Mucosa of rectum (tissue), 2 donors: Measurements from ENCODE around the gene ACSM6.

Source experiments
- H3K27ac ChIP-seq, 2 donors: one replicate each; pipeline ENCODE4 v1.7.0; 2013; ENCODE audit warnings: inconsistent platforms in 2 of 2, low read depth in 2 of 2, low read length in 2 of 2
- H3K27me3 ChIP-seq, 2 donors: one replicate each; pipeline ENCODE4 v1.7.0; 2013; ENCODE audit warnings: low read length in 2 of 2; ENCODE audit not compliant: control insufficient read depth in 2 of 2, insufficient read depth in 2 of 2
- H3K36me3 ChIP-seq, 2 donors: one replicate each; pipeline ENCODE4 v1.7.0; 2013; ENCODE audit warnings: low read length in 2 of 2; ENCODE audit not compliant: control insufficient read depth in 2 of 2, insufficient read depth in 2 of 2
- H3K4me1 ChIP-seq, 2 donors: one replicate each; pipeline ENCODE4 v1.7.0; 2013; ENCODE audit warnings: low read length in 2 of 2, mild to moderate bottlenecking in 1 of 2; ENCODE audit not compliant: control insufficient read depth in 2 of 2, insufficient read depth in 2 of 2
- H3K4me3 ChIP-seq, 2 donors: one replicate each; pipeline ENCODE4 v1.7.0; 2013; ENCODE audit warnings: low read length in 2 of 2
- H3K9ac ChIP-seq, 2 donors: one replicate each; pipeline ENCODE4 v1.7.0; 2013; ENCODE audit warnings: low read length in 2 of 2, low read depth in 1 of 2, mild to moderate bottlenecking in 1 of 2
- H3K9me3 ChIP-seq, 2 donors: one replicate each; pipeline ENCODE4 v1.7.0; 2013; ENCODE audit warnings: low read length in 2 of 2; ENCODE audit not compliant: control insufficient read depth in 2 of 2
- donor health status: healthy.
- donor health status: Normal muscosa, but diverticular disease.

Gene ACSM6

DNA sequence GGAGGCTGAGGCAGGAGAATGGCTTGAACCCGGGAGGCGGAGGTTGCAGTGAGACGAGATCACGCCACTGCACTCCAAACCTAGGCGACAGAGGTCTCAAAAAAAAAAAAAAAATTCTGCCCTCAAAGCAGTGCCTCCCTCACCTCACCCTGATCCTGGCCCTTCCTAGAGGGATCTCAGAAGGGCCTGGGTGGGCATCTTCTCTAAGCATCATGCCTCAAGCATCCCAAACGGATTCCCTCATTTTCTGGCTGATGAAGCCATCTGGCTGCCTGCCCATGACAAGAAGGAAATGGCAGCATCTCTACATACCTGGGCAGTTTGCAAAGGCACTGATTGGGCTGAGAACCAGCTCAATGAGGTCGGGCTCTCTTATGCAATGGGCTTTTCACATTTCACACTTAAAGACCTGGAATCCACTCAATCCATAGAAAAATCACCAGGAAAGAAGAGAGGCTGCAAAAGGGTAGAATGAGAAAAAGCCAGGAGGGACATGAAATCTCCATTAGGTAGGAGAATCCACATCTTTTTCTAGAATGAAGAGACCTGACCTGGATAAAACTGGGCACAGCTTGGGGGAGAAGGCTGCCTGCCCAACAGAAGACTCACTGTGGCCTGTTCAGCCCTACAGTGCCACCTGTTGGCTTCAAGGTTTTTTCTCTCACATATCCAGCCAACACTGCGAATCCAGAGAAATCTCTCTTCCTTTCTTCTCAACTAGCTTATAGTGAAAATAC lies 48.7 kb downstream of the ACSM6 start:
- Histone ChIP-seq H3K27me3 (no peaks in the 10 kb centered on the region), H3K27ac (no peak overlapping the region), H3K4me1 (peaks cover 0 to 9% of the 10 kb centered on the region in 2 donors), H3K36me3 (peaks cover 65 to 69% of the 10 kb centered on the region in 2 donors), H3K9ac (no peak overlapping the region), H3K4me3 (no peak overlapping the region), H3K9me3 (no peaks in the 10 kb centered on the region)

DNA sequence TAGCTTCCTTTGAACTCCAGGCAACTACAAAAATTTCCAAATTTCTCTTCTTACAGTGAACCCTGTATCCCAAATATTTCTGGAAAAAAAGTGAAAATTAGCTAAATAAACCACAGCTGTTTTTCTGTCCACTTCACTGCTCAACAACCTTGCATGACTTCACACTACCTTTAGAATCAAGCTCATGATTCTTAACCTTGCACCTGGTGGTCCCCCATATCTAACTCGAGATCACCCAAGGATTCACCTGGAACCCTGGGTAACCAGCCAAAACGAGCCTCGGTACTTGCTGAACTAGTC lies 49.2 kb downstream of the ACSM6 start:
- Histone ChIP-seq H3K4me3 (no peak overlapping the region), H3K4me1 (peaks cover 0 to 8% of the 10 kb centered on the region in 2 donors), H3K9me3 (no peaks in the 10 kb centered on the region), H3K27ac (no peak overlapping the region), H3K27me3 (no peaks in the 10 kb centered on the region), H3K9ac (no peak overlapping the region), H3K36me3 (peaks cover 61 to 64% of the 10 kb centered on the region in 2 donors)

DNA sequence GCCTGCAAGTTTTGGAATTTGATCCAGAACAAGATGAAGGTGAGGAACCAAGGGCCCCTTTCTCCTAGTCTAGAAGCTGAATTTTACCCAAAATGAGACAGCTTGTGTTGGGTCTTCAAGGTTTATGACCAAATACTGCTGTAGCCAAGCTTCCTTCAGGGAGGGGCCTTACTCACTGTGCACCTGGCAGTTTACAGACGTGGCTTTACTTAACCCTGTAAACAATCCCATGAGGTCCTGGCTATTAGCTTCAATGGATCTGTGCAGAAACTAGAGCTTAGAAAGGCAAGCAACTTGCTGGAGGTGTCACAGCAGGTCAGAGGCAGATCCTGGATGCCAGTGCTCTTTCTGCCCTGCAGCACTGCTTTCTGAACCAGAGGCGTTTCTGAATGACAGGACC lies 50.1 kb downstream of the ACSM6 start:
- H3K36me3 ChIP-seq: peaks cover 61 to 62% of the 10 kb centered on the region in 2 donors

DNA sequence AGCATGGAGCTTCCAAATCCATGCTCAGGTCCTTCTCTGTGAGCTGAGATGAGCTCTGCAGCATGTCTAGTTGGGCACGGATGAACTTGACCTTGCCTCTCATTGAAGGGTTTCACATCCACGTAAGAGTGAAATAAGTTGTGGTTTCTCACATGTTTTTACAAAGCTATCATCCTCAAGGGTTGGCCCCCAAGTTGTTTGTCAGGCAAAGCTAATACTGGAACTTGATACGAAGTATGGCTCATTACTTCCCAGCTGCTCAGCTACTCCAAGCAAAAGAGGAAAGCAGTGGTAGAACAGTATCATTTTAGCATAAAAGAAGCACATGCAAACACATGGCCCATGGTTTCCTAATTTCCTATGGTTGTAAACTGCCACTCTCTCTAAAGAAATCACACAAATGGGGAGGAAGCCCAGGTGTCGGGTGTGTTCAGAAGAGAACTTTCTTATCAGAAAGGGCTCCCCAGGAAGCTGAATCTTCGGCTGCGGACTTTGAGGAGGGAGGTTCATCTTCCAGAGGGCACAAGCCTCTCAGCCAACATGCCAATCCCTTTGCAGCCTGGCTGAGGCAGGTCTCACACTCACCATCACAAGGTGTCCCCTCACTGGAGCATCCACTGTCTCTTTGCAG lies 51.5 kb downstream of the ACSM6 start:
- H3K36me3 ChIP-seq: peaks cover 55 to 58% of the 10 kb centered on the region in 2 donors

More for the DNA sequence above, 50.1 kb downstream of the ACSM6 start:
- Histone ChIP-seq H3K9ac (no peak overlapping the region), H3K9me3 (no peaks in the 10 kb centered on the region), H3K4me1 (peaks cover 1 to 5% of the 10 kb centered on the region in 2 donors), H3K4me3 (no peak overlapping the region), H3K27ac (peak overlapping the region in 1 of 2 donors; percentile 2), H3K27me3 (no peaks in the 10 kb centered on the region)

DNA sequence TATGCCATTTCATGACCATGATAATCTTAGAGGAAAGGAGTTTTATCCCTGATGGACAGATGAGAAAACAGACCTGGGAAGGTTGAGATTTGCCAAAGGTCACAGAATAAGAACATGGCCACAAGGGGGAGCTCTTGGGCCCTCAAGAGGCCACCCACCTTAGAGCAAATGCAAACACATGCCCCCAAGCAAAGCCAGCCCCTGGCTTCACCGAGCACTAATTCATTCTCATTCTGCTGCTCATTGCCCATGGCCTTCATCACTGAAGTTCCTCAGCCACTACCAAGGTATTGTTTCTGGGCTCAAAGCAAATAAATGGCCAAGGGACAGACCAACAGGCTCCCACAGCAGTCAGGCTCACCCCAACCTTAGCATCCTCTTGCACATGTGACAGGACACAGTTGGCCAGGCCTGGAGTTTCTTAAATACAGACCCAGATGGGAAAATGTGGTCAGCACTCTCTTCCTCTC lies 52.6 kb downstream of the ACSM6 start:
- peaks cover 2 to 9% of the 10 kb centered on the region in 2 donors for H3K4me1 ChIP-seq
- no peaks in the 10 kb centered on the region for H3K9me3 ChIP-seq
- peaks cover 50 to 54% of the 10 kb centered on the region in 2 donors for H3K36me3 ChIP-seq
- H3K27me3 ChIP-seq: no peaks in the 10 kb centered on the region
- no peak overlapping the region for H3K4me3 ChIP-seq
- H3K27ac ChIP-seq: no peak overlapping the region
- no peak overlapping the region for H3K9ac ChIP-seq

More for the DNA sequence above, 51.5 kb downstream of the ACSM6 start:
- Histone ChIP-seq H3K27me3 (no peaks in the 10 kb centered on the region), H3K9me3 (no peaks in the 10 kb centered on the region), H3K9ac (no peak overlapping the region), H3K27ac (no peak overlapping the region), H3K4me3 (no peak overlapping the region), H3K4me1 (peaks cover 2 to 9% of the 10 kb centered on the region in 2 donors)

DNA sequence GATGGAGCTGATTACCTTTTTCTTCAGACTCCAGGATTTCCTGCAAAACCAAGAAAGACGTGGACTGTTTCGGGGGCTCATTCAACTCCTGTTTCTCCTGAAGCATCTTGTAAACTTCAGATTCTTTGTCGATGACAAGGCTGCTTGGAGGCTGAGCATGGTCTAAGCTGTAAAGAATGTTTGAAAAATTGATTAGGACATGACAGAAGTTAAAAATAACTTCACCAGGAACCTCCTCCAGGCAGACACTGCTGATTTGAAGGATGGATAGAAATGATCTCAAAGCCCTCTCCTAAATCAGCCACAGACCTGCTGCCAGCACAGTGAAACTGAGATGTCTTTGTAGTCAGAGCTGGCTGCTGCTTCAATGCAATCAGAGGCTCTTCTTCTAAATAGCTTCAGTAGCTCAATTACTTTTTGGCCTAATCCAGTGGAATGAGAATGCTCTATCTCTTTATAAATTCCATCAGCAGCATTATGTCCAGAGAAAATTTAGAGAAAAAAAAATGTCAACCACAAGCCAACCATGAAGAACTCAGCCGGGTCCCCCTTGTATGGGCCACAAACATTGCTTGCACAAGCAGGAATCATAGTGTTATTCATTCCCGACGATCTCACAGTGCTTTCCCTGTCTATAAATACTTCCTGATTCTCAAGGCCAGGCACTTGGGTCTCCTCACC lies 53.3 kb downstream of the ACSM6 start:
- Histone ChIP-seq H3K36me3 (peaks cover 50 to 56% of the 10 kb centered on the region in 2 donors), H3K27ac (peak overlapping the region in 1 of 2 donors; percentile 10), H3K4me1 (peaks cover 2 to 9% of the 10 kb centered on the region in 2 donors)

DNA sequence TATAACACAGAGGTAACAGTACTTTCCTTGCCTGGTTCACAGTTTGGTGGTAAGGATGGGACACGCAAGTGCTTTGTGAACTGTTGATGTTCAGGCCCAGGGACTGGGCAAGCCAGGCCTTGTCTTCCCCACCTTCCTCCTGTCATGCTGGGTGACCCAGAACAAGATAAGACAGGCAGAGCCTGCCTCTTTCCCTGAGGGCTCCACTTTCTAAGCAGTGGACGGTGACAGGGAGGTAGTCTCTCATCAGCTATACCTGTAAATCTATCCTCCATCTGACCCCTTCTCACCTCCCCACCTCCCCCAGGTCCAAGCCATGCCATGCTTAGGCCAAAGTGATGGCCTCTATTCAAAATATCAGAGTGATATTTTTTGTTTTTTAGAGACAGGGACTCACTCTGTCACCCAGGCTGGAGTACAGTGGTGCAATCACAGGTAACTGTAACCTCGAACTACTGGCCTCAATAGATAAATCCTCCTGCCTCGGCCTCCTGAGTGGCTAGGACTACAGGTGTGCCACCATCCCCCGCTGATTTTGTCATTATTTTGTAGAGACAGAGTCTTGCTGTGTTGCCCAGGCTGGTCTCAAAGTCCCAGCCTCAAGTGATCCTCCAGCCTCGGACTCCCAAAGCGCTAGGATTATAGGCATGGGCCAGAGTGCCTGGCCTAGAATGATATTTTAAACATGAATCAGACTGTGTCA lies 54.0 kb downstream of the ACSM6 start:
- Histone ChIP-seq H3K27me3 (no peaks in the 10 kb centered on the region), H3K9ac (no peak overlapping the region), H3K27ac (peak overlapping the region in 1 of 2 donors; percentile 10), H3K36me3 (peaks cover 48 to 51% of the 10 kb centered on the region in 2 donors), H3K9me3 (no peaks in the 10 kb centered on the region), H3K4me1 (peaks cover 2 to 9% of the 10 kb centered on the region in 2 donors), H3K4me3 (no peak overlapping the region)

More for the DNA sequence above, 53.3 kb downstream of the ACSM6 start:
- Histone ChIP-seq H3K9ac (no peak overlapping the region), H3K9me3 (no peaks in the 10 kb centered on the region), H3K27me3 (no peaks in the 10 kb centered on the region), H3K4me3 (no peak overlapping the region)

DNA sequence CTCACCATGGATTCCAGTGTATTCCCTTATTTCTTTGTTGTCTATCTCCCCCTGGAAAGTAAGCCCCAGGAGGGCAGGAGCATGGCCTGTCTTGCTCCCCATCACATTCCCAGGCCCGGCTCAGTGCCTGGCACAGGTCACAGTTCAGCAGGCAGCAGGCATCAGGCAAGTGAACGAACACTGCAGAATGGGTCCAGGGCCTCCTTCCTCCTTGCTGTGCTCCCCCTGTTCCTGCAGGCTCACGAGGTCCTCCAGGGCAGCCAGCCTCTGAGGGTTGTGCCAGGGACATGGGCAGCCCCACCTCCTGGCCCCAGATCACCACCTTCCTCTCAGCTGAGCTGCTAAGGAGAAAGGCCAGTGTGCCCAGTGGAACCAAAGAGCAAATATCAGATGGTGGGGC lies 55.0 kb downstream of the ACSM6 start:
- peaks cover 39 to 51% of the 10 kb centered on the region in 2 donors for H3K36me3 ChIP-seq
- H3K4me3 ChIP-seq: no peak overlapping the region
- H3K27ac ChIP-seq: peak overlapping the region in 1 of 2 donors; percentile 14
- no peak overlapping the region for H3K9ac ChIP-seq
- H3K4me1 ChIP-seq: peaks cover 2 to 11% of the 10 kb centered on the region in 2 donors
- no peaks in the 10 kb centered on the region for H3K27me3 ChIP-seq
- no peaks in the 10 kb centered on the region for H3K9me3 ChIP-seq

DNA sequence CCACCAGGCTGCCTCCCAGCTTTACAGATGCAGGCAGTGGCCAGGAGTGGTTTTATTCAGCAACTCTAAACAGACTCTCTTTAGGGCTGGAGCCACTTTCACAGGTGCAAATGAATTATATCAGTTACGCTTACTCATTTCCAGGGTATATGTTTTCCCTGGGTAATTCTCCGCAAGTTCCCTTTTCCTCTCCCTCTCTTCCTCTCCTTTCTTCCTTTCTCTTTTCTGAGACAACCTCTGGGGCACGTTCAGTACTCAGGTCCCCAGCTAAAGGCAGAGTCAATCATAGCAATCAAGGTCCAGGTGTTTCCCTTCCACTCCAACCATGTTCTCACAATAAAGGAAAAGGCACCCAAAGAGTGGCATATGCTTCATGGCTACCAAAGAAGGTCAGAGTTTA lies 55.4 kb downstream of the ACSM6 start:
- Histone ChIP-seq H3K36me3 (peaks cover 35 to 50% of the 10 kb centered on the region in 2 donors), H3K4me3 (no peak overlapping the region), H3K9me3 (no peaks in the 10 kb centered on the region), H3K27me3 (no peaks in the 10 kb centered on the region), H3K27ac (no peak overlapping the region), H3K9ac (no peak overlapping the region), H3K4me1 (peaks cover 2 to 7% of the 10 kb centered on the region in 2 donors)
